ENCODE measurements around the gene VOPP1. TPM values are rescaled to one million over a fixed set of nuclear protein-coding genes. Genes with fewer than 3 reads are reported as not detected.
A peak's percentile ranks its signal among the peaks of the same experiment; 100 is the strongest.

The VOPP1 gene
- total and polyA plus RNA-seq, 10 of the 15 experiments (the other 5 are each of a cell fraction or from before 2014, with no cell fraction given) = 32.8 to 206 (median 129) TPM

DNA sequence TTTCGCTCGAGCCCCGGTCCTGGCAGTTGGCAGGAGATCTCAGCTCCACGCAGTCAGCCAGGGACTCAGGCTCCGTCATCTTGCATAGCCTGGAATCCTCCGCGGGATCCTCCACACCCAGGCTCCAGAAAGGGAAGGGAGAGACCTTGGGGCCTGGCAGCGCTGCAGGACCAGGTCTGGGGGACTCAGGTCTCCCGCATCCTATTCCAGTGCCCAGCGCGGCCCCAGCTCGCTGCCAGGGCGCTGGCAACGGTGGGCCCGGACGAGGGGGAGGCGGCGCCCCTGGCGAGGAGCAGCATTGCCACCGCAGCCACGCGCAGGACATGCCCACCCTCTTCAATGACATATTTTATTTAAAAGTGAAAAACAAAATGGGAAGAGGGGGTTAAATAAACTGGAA, 123.8 kb downstream of the VOPP1 start (continued):
- TF ChIP-seq ELK1 (IDR thresholded peaks at IDR 0.05; ENCODE audit: low read depth, low read length) = no peak
- TF ChIP-seq GATAD2B (conservative IDR thresholded peaks at IDR 0.05; ENCODE audit: low read depth) = no peak

DNA sequence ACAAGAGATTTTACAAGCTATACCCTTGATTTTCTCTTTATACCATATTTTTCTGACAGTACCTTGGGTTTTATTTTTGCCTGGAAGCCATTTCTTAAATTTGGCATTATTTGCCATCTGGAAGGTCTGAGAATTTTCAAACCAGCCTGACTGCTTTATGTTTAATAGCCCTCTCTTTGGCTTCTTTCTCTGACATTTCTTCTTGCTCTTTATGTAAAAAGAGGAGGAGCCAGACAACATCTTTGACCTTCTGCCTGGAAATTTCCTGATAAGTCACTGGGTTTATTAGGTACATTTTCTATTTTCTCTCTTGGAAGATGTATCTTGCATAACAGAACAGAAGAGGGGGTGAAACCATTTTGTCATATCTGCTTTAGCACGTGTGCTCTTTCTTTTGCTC, 127.5 kb downstream of the VOPP1 start:
- in situ Hi-C loops (cut with MboI) = no loop called here
- ATAC-seq (peak; percentile 14; the same call in 1 of the 3 replicates), DNase-seq (ENCODE audit: low read depth, low spot score) (no peak), FAIRE-seq (no peak)
- intact Hi-C loops (cut with micrococcal nuclease; ENCODE audit: unreplicated experiment) = no loop called here
- ChIA-PET POLR2A (interaction anchor here (0.6 kb wide), 1 partner anchor 592 kb away, joined by 3 read pairs; no protein-coding TSS in a partner anchor), RAD21 (ENCODE audit: unreplicated experiment) (interaction anchor here (1.2 kb wide), 1 partner anchor 13 kb away, joined by 3 read pairs; no protein-coding TSS in a partner anchor), SMC1A (ENCODE audit: uncharacterized antibody, unreplicated experiment) (interaction anchor here (1.2 to 1.7 kb wide), 2 partner anchors 12 to 64 kb away, joined by 4 read pairs; no protein-coding TSS in a partner anchor), CTCF (interaction anchor here (2.7 kb wide), 1 partner anchor 11 kb away, joined by 6 read pairs; no protein-coding TSS in a partner anchor)
- Histone ChIP-seq H3K27ac (ENCODE audit: control insufficient read depth, insufficient read depth) (no peak overlapping the region), H3K9ac (ENCODE audit: control insufficient read depth, insufficient read depth, low read length) (no peak overlapping the region), H3K4me2 (ENCODE audit: control insufficient read depth, insufficient read depth) (no peak overlapping the region), H3K36me3 (ENCODE audit: control insufficient read depth in 2 of 2, insufficient read depth in 2 of 2, low read length in 1 of 2) (no peaks in the 10 kb centered on the region), H3K79me2 (ENCODE audit: control insufficient read depth, insufficient read depth, low read length) (no peaks in the 10 kb centered on the region), H2AFZ (ENCODE audit: control insufficient read depth, low read depth, low read length) (no peak overlapping the region), H3K27me3 (replicated peaks in 1 of 2; ENCODE audit: control insufficient read depth in 2 of 2, insufficient read depth in 2 of 2, low read length in 1 of 2) (no peaks in the 10 kb centered on the region), H3K9me3 (replicated peaks; ENCODE audit: control insufficient read depth, insufficient read depth, low read length) (no peaks in the 10 kb centered on the region), H4K20me1 (ENCODE audit: control insufficient read depth, insufficient read depth) (no peaks in the 10 kb centered on the region), H3K4me1 (ENCODE audit: control insufficient read depth, insufficient read depth, low read length) (no peaks in the 10 kb centered on the region), H3K4me3 (no peak overlapping the region)
- WGBS (ENCODE audit: insufficient coverage, insufficient replicate concordance, low lambda C conversion rate, missing lambda C conversion rate) = 0% methylated on average over 1 of the region's 1 CpG
- TSS peak; percentile 46 for BruUV-seq (replicated peaks)
- TF ChIP-seq IKZF1 (conservative IDR thresholded peaks at IDR 0.05) (no peak), REST (IDR thresholded peaks at IDR 0.05; ENCODE audit: low read depth, low read length) (no peak), ETV6 (conservative IDR thresholded peaks at IDR 0.05 in 1 of 2, IDR thresholded peaks at IDR 0.05 in 1 of 2; ENCODE audit: borderline replicate concordance in 1 of 2, low read depth in 1 of 2) (no peak), HDGF (IDR thresholded peaks at IDR 0.05) (no peak), TAF1 (IDR thresholded peaks at IDR 0.05; ENCODE audit: borderline replicate concordance, low read depth, low read length) (no peak), STAT1 (conservative IDR thresholded peaks at IDR 0.05) (no peak), ZZZ3 (IDR thresholded peaks at IDR 0.05; ENCODE audit: control insufficient read depth, insufficient read length, low read depth) (no peak), GATAD2B (conservative IDR thresholded peaks at IDR 0.05; ENCODE audit: low read depth) (no peak), MLLT1 (IDR thresholded peaks at IDR 0.05) (no peak), RCOR1 (conservative IDR thresholded peaks at IDR 0.05; ENCODE audit: low read depth, low read length) (no peak), ZBTB4 (CRISPR knock-in tag; IDR thresholded peaks at IDR 0.05) (no peak), RELA (IDR thresholded peaks at IDR 0.05; ENCODE audit: borderline replicate concordance, partially characterized antibody) (no peak)
